ENCODE data around the gene SLC15A5.

- TF ChIP-seq GATA2 (IDR thresholded peaks at IDR 0.05; ENCODE audit: low read depth, low read length) (no peak), GATA3 (IDR thresholded peaks at IDR 0.05; ENCODE audit: low read depth, low read length) (no peak)
Observed at GRCh38 chr12:16187660-16188059, 89.8 kb downstream of the SLC15A5 start.

All from SH-SY5Y (cell line).